HCT116 (cell line): ENCODE data around the gene DHRS13. TPM values are rescaled to one million over a fixed set of nuclear protein-coding genes. Genes with fewer than 3 reads are reported as not detected.

ENCODE experiments used
- ATAC-seq: fragments of 200-7000 bp; cut with Tn5 transposase; 2 replicates; pipeline ENCODE4 v1.9.1; 2020; ENCODE audit warnings: mild to moderate bottlenecking, moderate library complexity
- BruUV-seq: library from RNA; stranded (reverse); fragments of 400-500 nt; replicated peaks from 2 replicates; lab custom pipeline; 2021; lab: Mats Ljungman, UMichigan
- CTCF ChIA-PET: fragments of 300-600 bp; sonication (Branson Sonifier 250); formaldehyde crosslinking; loops from one replicate; lab custom pipeline; 2021; ENCODE audit warnings: antibody characterized with exemption; lab: Charles Lee
- POLR2A ChIA-PET: fragments of 300-600, 350-600 bp; sonication (Branson Sonifier 250); formaldehyde crosslinking; loops from one replicate; lab custom pipeline; 2021; ENCODE audit warnings: antibody characterized with exemption; lab: Charles Lee
- RAD21 ChIA-PET, 2 experiments: fragments of 300-600 bp; sonication (Branson Sonifier 250); formaldehyde crosslinking; loops; one replicate each; lab custom pipeline; 2023; ENCODE audit warnings: low total read pairs in 2 of 2; ENCODE audit not compliant: uncharacterized antibody in 2 of 2, unreplicated experiment in 2 of 2, low non-redundant PET in 1 of 2; lab: Charles Lee
- DNase-seq: peaks from one replicate; pipeline ENCODE4 v3.0.0-alpha.2; 2010; ENCODE audit warnings: low read depth, low spot score
- H2AFZ ChIP-seq: fragments of 200-600 bp; shearing (Covaris generic), sonication (generic); 2 replicates; pipeline ENCODE4 v1.6.1; 2017; ENCODE audit warnings: low read depth, mixed run types, mixed read lengths, antibody characterized with exemption, low read length; ENCODE audit not compliant: poor library complexity, severe bottlenecking
- H3K27ac ChIP-seq: 2 replicates; pipeline ENCODE4 v1.5.1; 2012; ENCODE audit warnings: low read depth, low read length
- H3K27me3 ChIP-seq: fragments of 200-600 bp; sonication (generic); 2 replicates; pipeline ENCODE4 v1.6.1; 2016; ENCODE audit warnings: mixed run types, low read length, mixed read lengths; ENCODE audit not compliant: insufficient read depth
- H3K36me3 ChIP-seq, 2 experiments: fragments of 200-500 bp in 1 of 2; fragments of 200-600 bp in 1 of 2; sonication (Bioruptor generic) in 1 of 2; sonication (generic) in 1 of 2; 2 replicates each; pipeline versions ENCODE4 v1.5.1 to v1.6.1; 2014 to 2016; ENCODE audit warnings: low read length in 2 of 2, inconsistent platforms in 1 of 2, mixed read lengths in 1 of 2, mixed run types in 1 of 2; ENCODE audit not compliant: insufficient read depth in 2 of 2, control insufficient read depth in 1 of 2
- H3K4me1 ChIP-seq, 2 experiments: fragments of 200-600 bp in 1 of 2; sonication (generic) in 1 of 2; 2 replicates each; pipeline versions ENCODE4 v1.5.1 to v1.6.1; 2012 to 2017; ENCODE audit warnings: low read length in 2 of 2, inconsistent platforms in 1 of 2, mild to moderate bottlenecking in 1 of 2, mixed read lengths in 1 of 2, mixed run types in 1 of 2, moderate library complexity in 1 of 2; ENCODE audit not compliant: insufficient read depth in 2 of 2, control insufficient read depth in 1 of 2
- H3K4me2 ChIP-seq: fragments of 200-600 bp; sonication (generic); 2 replicates; pipeline ENCODE4 v1.6.1; 2017; ENCODE audit warnings: mixed run types, low read length, mixed read lengths
- H3K4me3 ChIP-seq, 2 experiments: fragments of 200-600 bp in 1 of 2; sonication (generic) in 1 of 2; replicated peaks in 1 of 2; 2 replicates each; pipeline ENCODE4 v1.5.1; 2011 to 2016; ENCODE audit warnings: low read length in 2 of 2, control low read depth in 1 of 2, low read depth in 1 of 2, mild to moderate bottlenecking in 1 of 2, mixed read lengths in 1 of 2, mixed run types in 1 of 2
- H3K79me2 ChIP-seq: fragments of 200-600 bp; sonication (generic); 2 replicates; pipeline ENCODE4 v1.6.1; 2017; ENCODE audit warnings: mild to moderate bottlenecking, mixed run types, low read length, moderate library complexity, mixed read lengths; ENCODE audit not compliant: insufficient read depth
- H3K9ac ChIP-seq: fragments of 200-600 bp; sonication (generic); 2 replicates; pipeline ENCODE4 v1.6.1; 2016; ENCODE audit warnings: low read length, mixed read lengths
- H3K9me2 ChIP-seq: fragments of 200-600 bp; sonication (generic), shearing (Covaris generic); 2 replicates; pipeline ENCODE4 v1.6.1; 2017; ENCODE audit warnings: mixed run types, mild to moderate bottlenecking, moderate library complexity; ENCODE audit not compliant: insufficient read depth
- H3K9me3 ChIP-seq, 2 experiments: fragments of 200-500 bp in 1 of 2; fragments of 200-600 bp in 1 of 2; sonication (Bioruptor generic) in 1 of 2; sonication (generic) in 1 of 2; 2 replicates each; pipeline ENCODE4 v1.6.1; 2014 to 2017; ENCODE audit warnings: low read length in 2 of 2, mixed read lengths in 2 of 2, inconsistent platforms in 1 of 2, low read depth in 1 of 2, mild to moderate bottlenecking in 1 of 2, mixed run types in 1 of 2, moderate library complexity in 1 of 2; ENCODE audit not compliant: control insufficient read depth in 1 of 2, insufficient read depth in 1 of 2
- H4K20me1 ChIP-seq: fragments of 200-600 bp; sonication (generic), shearing (Covaris generic); 2 replicates; pipeline ENCODE4 v1.6.1; 2017; ENCODE audit warnings: mixed run types, mild to moderate bottlenecking, moderate library complexity; ENCODE audit not compliant: insufficient read depth
- CBX3 ChIP-seq: IDR thresholded peaks from 2 replicates; pipeline ENCODE4 v1.6.1; 2012; ENCODE audit warnings: low read depth
- CEBPB ChIP-seq: IDR thresholded peaks from 2 replicates; pipeline ENCODE4 v1.6.1; 2012; ENCODE audit warnings: low read depth
- CTCF ChIP-seq, 3 experiments: fragments of 200-600 bp in 1 of 3; sonication (generic) in 1 of 3; IDR thresholded peaks in 2 of 3; conservative IDR thresholded peaks in 1 of 3; 2 replicates each; pipeline ENCODE4 v1.5.1; 2012 to 2017; ENCODE audit warnings: low read depth in 2 of 3, low read length in 2 of 3, antibody characterized with exemption in 1 of 3, borderline replicate concordance in 1 of 3, control low read depth in 1 of 3, mild to moderate bottlenecking in 1 of 3, mixed read lengths in 1 of 3, mixed run types in 1 of 3, moderate library complexity in 1 of 3; ENCODE audit not compliant: insufficient read depth in 1 of 3
- EGR1 ChIP-seq: IDR thresholded peaks from 2 replicates; pipeline ENCODE4 v1.6.1; 2012; ENCODE audit warnings: low read depth
- ELF1 ChIP-seq: IDR thresholded peaks from 2 replicates; pipeline ENCODE4 v1.6.1; 2012; ENCODE audit warnings: low read depth, borderline replicate concordance
- EZH2 ChIP-seq: fragments of 200-600 bp; sonication (generic); IDR thresholded peaks from 2 replicates; pipeline ENCODE4 v1.6.1; 2017; ENCODE audit warnings: antibody characterized with exemption, mixed run types
- EZH2phosphoT487 ChIP-seq: fragments of 200-600 bp; IDR thresholded peaks from 2 replicates; pipeline ENCODE4 v1.6.1; 2018; ENCODE audit warnings: antibody characterized with exemption, borderline replicate concordance
- FOSL1 ChIP-seq: IDR thresholded peaks from 2 replicates; pipeline ENCODE4 v1.6.1; 2012; ENCODE audit warnings: low read depth
- JUND ChIP-seq: IDR thresholded peaks from 2 replicates; pipeline ENCODE4 v1.6.1; 2012
- RAD21 ChIP-seq: IDR thresholded peaks from 2 replicates; pipeline ENCODE4 v1.6.1; 2012; ENCODE audit warnings: low read depth, mild to moderate bottlenecking
- SIN3A ChIP-seq: IDR thresholded peaks from 2 replicates; pipeline ENCODE4 v1.6.1; 2012; ENCODE audit warnings: low read depth
- SRF ChIP-seq: IDR thresholded peaks from 2 replicates; pipeline ENCODE4 v1.6.1; 2012; ENCODE audit warnings: low read depth
- TCF7L2 ChIP-seq: IDR thresholded peaks from 2 replicates; pipeline ENCODE4 v1.7.0; 2011; ENCODE audit warnings: borderline replicate concordance, inconsistent platforms; ENCODE audit not compliant: insufficient read depth, insufficient read length; ENCODE audit errors: extremely low read depth
- YY1 ChIP-seq: IDR thresholded peaks from 2 replicates; pipeline ENCODE4 v1.6.1; 2011; ENCODE audit warnings: low read length, low read depth, moderate library complexity, mild to moderate bottlenecking; ENCODE audit not compliant: insufficient replicate concordance; ENCODE audit errors: extremely low read depth
- ZNF274 ChIP-seq: fragments of 200-500 bp; sonication (Bioruptor generic); IDR thresholded peaks from 2 replicates; pipeline ENCODE4 v1.6.1; 2014; ENCODE audit warnings: mild to moderate bottlenecking, low read depth, low read length, inconsistent platforms
- intact Hi-C: fragments of 100-400 bp; cut with micrococcal nuclease; formaldehyde crosslinking; loops from 2 replicates; pipeline ENCODE4 v1.10.0; 2022
- total RNA-seq: library from RNA; stranded (reverse); gene quantifications from one replicate; pipeline ENCODE4 v1.2.1, GENCODE V29; 2021; ENCODE audit not compliant: unreplicated experiment
- TF ChIP-seq, protein P1 (sequence below): IDR thresholded peaks from 2 replicates; pipeline ENCODE4 v1.6.1; 2011; ENCODE audit warnings: mild to moderate bottlenecking, low read length, moderate library complexity; ENCODE audit not compliant: insufficient replicate concordance; ENCODE audit errors: extremely low read depth
- TF ChIP-seq, protein P2 (sequence below): IDR thresholded peaks from 2 replicates; pipeline ENCODE4 v1.6.1; 2012; ENCODE audit warnings: low read depth

The DHRS13 gene
- total RNA-seq, 1 experiment from 2014 or later = 13.5 TPM

DNA sequence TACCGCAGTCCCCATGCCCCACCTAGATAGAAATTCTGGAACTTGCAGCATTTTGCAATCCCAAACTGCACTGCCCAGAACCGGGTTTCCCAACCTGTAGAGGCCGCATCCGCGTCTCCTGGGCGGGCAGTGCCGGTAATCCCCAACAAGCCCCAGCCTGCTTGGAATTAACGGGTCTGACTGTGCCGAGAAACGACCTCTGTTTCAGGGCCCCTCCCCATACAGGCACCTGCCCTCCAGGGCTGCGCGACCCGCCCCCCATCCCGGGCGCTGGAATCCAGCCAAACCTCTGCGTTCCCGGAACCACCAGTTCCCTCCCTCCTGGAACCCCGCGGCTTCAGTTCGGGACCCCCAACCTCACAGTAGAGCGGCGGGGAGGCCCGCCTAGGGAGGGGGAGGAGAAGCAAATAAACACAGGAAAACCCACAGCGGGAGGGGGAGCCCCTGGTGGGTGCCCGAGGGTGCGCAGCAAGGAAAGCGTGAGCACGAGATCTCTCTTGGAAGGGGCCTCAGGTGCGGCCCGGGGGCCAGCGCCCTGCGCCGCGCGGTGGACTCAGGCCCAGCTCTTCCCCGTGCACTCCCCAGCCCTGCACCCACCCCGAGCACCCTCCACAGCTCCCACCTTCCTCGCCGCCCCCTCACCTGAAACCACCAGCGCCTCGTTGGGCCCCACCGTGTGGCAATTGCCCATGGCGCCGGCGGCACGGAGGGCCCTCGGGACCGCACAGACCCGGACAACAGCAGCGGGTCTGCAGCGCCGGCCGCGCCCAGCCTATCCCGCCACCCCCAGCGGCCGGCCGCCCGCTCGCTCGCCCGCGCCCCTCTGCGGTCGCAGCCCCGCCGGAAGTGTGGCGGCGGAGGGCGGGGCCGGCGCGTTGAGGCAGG, 5.8 kb downstream of the DHRS13 start, which contains the start of gene FLOT2:
TSS of gene FLOT2 (minus strand) at position 850 of the 885 bp plus-strand sequence. CDS start at position 691, 159 bp downstream.
- no peak for DNase-seq
- Histone ChIP-seq H3K27ac (peak within 1 kb of the TSS; percentile 97), H3K9ac (peak within 1 kb of the TSS; percentile 86), H3K9me3 (no peaks in the 10 kb centered on the region), H3K36me3 (0 out of 4 replicates have a peak, but pooled peaks cover 0 to 6% of the 10 kb centered on the region in 2 experiments), H3K4me2 (peak within 1 kb of the TSS; percentile 89), H2AFZ (peak within 1 kb of the TSS; percentile 20), H4K20me1 (no peaks in the 10 kb centered on the region), H3K27me3 (no peaks in the 10 kb centered on the region), H3K9me2 (no peaks in the 10 kb centered on the region), H3K4me3 (peak within 1 kb of the TSS; percentile 83 to 96), H3K79me2 (peaks cover 25% of the 10 kb centered on the region), H3K4me1 (peaks cover 25 to 39% of the 10 kb centered on the region in 2 experiments; a peak in 3 of 4 replicates)
- ChIA-PET POLR2A (interaction anchor here (0.9 to 1.6 kb wide), 3 partner anchors 18 to 178 kb away, joined by 3 to 7 read pairs (median 3); partner anchors contain the start of gene RPL23A), CTCF (interaction anchor here (0.9 to 1.9 kb wide), 3 partner anchors 133 to 171 kb away, joined by 6 to 8 read pairs (median 7); partner anchors contain the start of gene TLCD1), RAD21 (interaction anchor here in 1 of 2 experiments (1.1 kb wide), 1 partner anchor 170 kb away, joined by 4 read pairs; no protein-coding TSS in a partner anchor)
- intact Hi-C loops = no loop called here
- peak; percentile 79 for ATAC-seq
- TSS peak; percentile 41 for BruUV-seq
- TF ChIP-seq RAD21 (no peak), ELF1 (no peak), SRF (no peak), EZH2phosphoT487 (no peak), CTCF (IDR thresholded peaks at IDR 0.05 in 2 of 3, conservative IDR thresholded peaks at IDR 0.05 in 1 of 3; ENCODE audit: borderline replicate concordance in 1 of 3, insufficient read depth in 1 of 3, low read depth in 2 of 3, low read length in 2 of 3) (peak in 2 of 3 experiments; percentile 26 to 29; a peak in 2 of 6 replicates), TCF7L2 (no peak), EGR1 (no peak), FOSL1 (no peak), EZH2 (no peak), CEBPB (no peak; the same call in 1 of the 2 replicates), SIN3A (0 out of 2 replicates have a peak, but pooled peaks have one; percentile 24), CBX3 (no peak), ZNF274 (no peak), JUND (no peak), YY1 (no peak)
- TF ChIP-seq, protein P1, sequence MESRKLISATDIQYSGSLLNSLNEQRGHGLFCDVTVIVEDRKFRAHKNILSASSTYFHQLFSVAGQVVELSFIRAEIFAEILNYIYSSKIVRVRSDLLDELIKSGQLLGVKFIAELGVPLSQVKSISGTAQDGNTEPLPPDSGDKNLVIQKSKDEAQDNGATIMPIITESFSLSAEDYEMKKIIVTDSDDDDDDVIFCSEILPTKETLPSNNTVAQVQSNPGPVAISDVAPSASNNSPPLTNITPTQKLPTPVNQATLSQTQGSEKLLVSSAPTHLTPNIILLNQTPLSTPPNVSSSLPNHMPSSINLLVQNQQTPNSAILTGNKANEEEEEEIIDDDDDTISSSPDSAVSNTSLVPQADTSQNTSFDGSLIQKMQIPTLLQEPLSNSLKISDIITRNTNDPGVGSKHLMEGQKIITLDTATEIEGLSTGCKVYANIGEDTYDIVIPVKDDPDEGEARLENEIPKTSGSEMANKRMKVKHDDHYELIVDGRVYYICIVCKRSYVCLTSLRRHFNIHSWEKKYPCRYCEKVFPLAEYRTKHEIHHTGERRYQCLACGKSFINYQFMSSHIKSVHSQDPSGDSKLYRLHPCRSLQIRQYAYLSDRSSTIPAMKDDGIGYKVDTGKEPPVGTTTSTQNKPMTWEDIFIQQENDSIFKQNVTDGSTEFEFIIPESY = no peak
- TF ChIP-seq, protein P2, sequence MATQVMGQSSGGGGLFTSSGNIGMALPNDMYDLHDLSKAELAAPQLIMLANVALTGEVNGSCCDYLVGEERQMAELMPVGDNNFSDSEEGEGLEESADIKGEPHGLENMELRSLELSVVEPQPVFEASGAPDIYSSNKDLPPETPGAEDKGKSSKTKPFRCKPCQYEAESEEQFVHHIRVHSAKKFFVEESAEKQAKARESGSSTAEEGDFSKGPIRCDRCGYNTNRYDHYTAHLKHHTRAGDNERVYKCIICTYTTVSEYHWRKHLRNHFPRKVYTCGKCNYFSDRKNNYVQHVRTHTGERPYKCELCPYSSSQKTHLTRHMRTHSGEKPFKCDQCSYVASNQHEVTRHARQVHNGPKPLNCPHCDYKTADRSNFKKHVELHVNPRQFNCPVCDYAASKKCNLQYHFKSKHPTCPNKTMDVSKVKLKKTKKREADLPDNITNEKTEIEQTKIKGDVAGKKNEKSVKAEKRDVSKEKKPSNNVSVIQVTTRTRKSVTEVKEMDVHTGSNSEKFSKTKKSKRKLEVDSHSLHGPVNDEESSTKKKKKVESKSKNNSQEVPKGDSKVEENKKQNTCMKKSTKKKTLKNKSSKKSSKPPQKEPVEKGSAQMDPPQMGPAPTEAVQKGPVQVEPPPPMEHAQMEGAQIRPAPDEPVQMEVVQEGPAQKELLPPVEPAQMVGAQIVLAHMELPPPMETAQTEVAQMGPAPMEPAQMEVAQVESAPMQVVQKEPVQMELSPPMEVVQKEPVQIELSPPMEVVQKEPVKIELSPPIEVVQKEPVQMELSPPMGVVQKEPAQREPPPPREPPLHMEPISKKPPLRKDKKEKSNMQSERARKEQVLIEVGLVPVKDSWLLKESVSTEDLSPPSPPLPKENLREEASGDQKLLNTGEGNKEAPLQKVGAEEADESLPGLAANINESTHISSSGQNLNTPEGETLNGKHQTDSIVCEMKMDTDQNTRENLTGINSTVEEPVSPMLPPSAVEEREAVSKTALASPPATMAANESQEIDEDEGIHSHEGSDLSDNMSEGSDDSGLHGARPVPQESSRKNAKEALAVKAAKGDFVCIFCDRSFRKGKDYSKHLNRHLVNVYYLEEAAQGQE = no peak
